Activated effector memory CD4-positive, alpha-beta T cell treated with Interleukin-2 at 50 U/mL for 16 hours (primary cell): ENCODE results near the gene EIF4B.
"Not testable (repeated sequence)": the region's sequence is repeated elsewhere in the genome, so short reads cannot be mapped to it uniquely, and the experiment has no call there.

Experiments used
- DNase-seq: peaks from one replicate; pipeline ENCODE4 v3.0.0-alpha.2; 2020

EIF4B gene

GRCh38 chr12:53004178-53004577, 2.1 kb upstream of the EIF4B start:
- DNase-seq = no peak

GRCh38 chr12:53004582-53004981, 1.7 kb upstream of the EIF4B start:
- no peak for DNase-seq

GRCh38 chr12:53005215-53005985, 856 bp upstream of the EIF4B start:
- no peak for DNase-seq

- DNase-seq = peak; percentile 60
Measured at GRCh38 chr12:53006810-53007309, 604 bp downstream of the EIF4B start.

- DNase-seq = no peak
Measured at GRCh38 chr12:53007343-53007742, 1.1 kb downstream of the EIF4B start.

GRCh38 chr12:53008760-53009159, 2.5 kb downstream of the EIF4B start:
- DNase-seq = not testable (repeated sequence)

- no peak for DNase-seq
Measured at GRCh38 chr12:53010955-53011354, 4.7 kb downstream of the EIF4B start.

- no peak for DNase-seq
Measured at GRCh38 chr12:53011889-53012288, 5.6 kb downstream of the EIF4B start.

- no peak for DNase-seq
Measured at GRCh38 chr12:53012928-53013327, 6.7 kb downstream of the EIF4B start.

GRCh38 chr12:53014709-53015108, 8.5 kb downstream of the EIF4B start:
- DNase-seq = no peak

GRCh38 chr12:53025250-53025649, 19.0 kb downstream of the EIF4B start:
- no peak for DNase-seq

GRCh38 chr12:53027014-53027413, 20.8 kb downstream of the EIF4B start:
- not testable (repeated sequence) for DNase-seq

- DNase-seq = no peak
Measured at GRCh38 chr12:53031616-53032015, 25.4 kb downstream of the EIF4B start.

GRCh38 chr12:53033832-53034231, 27.6 kb downstream of the EIF4B start:
- DNase-seq = not testable (repeated sequence)

GRCh38 chr12:53034459-53034858, 28.2 kb downstream of the EIF4B start:
- no peak for DNase-seq

GRCh38 chr12:53036802-53037201, 30.5 kb downstream of the EIF4B start:
- DNase-seq = no peak

GRCh38 chr12:53039851-53040250, 33.6 kb downstream of the EIF4B start:
- no peak for DNase-seq

GRCh38 chr12:53042607-53043454, 36.6 kb downstream of the EIF4B start:
- DNase-seq = no peak

GRCh38 chr12:53044052-53044581, 37.9 kb downstream of the EIF4B start:
- DNase-seq = no peak

GRCh38 chr12:53044896-53045695, 38.8 kb downstream of the EIF4B start:
- no peak for DNase-seq

- DNase-seq = no peak
Measured at GRCh38 chr12:53045696-53046045, 39.4 kb downstream of the EIF4B start.

- peak; percentile 39 for DNase-seq
Measured at GRCh38 chr12:53046655-53047220, 40.5 kb downstream of the EIF4B start.
